Right forelimb (tissue), 1 donor: Measurements from ENCODE around the gene CCNY.

Source experiments
- DNase-seq: peaks from one replicate; pipeline ENCODE4 v3.0.0-alpha.2; 2018

Gene CCNY

GRCh38 chr10:35568483-35569015 lies 232.2 kb downstream of the CCNY start:
- DNase-seq, result no peak

DNA sequence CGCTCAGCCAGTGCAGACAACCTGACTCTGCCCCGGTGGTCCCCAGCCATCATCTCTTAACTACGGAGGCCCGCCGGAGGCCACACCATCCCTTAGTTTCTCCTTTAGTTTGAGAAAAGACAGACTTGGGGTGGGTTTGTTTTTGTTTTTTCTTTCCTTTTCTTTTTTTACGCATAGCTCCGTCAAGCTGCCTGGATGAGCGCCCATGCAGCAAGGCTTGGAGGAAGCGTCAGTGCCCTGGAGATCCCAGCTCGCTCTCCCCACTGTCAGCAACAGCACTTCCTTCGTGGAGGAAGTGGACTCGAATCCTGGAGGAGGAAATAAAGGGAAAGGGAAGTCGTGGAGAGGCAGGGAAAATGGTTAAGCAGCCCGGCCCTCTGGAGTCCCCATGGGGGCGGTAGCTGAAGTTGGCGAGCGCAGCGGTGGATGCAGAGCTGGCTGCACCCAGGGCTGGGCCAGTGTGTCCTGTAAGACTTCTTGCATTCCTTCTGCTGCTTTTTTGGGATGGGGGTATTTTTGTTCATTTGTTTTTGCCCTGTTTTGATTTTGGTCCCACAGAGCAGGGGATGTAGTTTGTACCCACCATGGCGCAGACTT lies 232.9 kb downstream of the CCNY start:
- DNase-seq, result no peak

DNA sequence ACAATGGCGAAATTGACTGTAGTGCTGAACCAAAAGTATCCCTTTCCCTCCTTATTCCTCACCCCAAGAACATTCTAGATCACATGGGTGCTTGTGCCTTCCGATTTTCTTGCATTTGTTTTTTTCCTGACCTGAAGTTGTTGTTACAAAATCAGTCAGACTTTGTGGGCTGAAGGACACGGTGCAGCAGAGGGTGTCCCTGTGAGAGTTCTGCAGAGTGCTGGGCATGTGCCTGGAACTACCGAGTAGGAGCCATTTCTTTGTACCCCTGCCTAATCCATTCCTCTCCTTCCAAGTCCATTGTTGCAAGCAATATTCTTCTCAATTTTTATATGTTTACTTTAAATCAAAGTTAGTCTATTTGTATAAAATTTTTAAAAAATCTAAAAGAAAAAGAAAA lies 233.5 kb downstream of the CCNY start:
- no peak for DNase-seq

GRCh38 chr10:35570397-35570796 lies 234.1 kb downstream of the CCNY start:
- no peak for DNase-seq

DNA sequence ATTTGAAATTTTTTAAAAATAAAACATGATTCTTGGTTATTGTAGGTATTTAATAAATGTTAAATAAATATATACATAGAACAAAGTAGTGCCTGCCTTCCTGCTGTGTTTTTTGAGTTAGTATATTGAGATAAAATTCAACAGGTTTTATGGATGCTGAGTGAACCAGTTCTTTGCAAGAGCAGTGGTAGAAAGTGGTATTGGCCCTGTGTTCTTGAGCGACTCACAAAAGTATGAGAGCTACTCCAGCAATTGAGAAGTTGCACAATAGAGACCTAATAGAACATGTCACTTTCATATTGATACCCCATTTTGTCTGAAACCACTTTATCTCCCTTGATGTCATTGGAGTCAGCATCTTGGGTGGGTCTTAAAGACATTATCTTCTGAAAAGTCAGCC lies 236.3 kb downstream of the CCNY start:
- no peak for DNase-seq

GRCh38 chr10:35573796-35574195 lies 237.5 kb downstream of the CCNY start:
- no peak for DNase-seq

GRCh38 chr10:35574924-35575352 lies 238.6 kb downstream of the CCNY start:
- no peak for DNase-seq

- no peak for DNase-seq
Measured at GRCh38 chr10:35575640-35576039, 239.3 kb downstream of the CCNY start.

- DNase-seq, result no peak
Measured at GRCh38 chr10:35576730-35577129, 240.4 kb downstream of the CCNY start.

- DNase-seq, result no peak
Measured at GRCh38 chr10:35577926-35578617, 241.8 kb downstream of the CCNY start.

GRCh38 chr10:35578618-35578956 lies 242.3 kb downstream of the CCNY start:
- no peak for DNase-seq

- no peak for DNase-seq
Measured at GRCh38 chr10:35579116-35579515, 242.8 kb downstream of the CCNY start.

DNA sequence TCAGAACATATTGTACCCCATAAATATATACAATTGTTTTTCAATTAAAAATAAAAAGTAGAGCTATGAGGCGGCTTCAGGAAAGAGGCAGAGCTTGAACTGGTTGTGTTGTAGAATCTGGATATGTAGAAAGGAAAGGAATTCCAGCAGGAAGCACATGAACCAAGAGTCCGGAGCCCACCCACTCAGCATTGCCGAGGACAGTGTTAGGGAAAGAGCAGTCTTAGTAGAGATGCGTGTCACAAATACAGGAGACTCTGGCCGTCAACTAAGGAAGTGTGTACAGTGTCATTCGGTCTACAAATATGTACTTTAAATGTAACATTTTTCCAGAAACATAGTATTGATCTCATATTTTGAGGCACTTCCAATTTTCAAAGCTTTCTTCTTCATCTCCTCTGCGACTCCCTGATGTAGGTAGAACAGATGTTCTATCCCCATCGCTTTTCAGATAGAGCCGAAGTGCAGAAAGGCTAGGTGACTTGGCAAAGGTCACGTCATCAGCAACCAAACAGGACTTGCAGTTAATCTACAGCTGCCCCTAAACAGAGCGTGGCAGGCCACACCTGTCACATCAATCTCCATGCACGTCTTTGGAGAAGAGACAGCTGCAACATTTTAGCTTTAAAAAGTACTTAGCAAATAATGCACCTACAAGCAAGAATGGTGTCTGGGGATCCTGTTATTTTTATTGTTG lies 243.6 kb downstream of the CCNY start:
- no peak for DNase-seq

DNA sequence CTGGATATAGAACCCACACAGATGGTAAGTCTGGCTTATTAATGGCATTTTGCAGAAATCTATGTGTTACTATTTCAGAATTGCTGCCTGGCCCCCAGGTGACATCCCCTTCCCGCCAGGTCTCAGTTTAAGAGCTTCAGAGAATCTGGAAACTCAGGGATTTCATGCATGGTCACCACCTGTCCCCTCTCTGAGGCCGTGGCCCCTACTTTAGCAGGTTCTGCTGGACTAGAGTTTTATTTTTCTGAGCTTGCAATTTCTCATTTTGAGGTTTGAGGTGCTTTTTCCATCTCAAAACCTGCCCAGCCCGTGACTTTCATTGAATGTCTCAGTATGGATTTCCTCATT lies 244.1 kb downstream of the CCNY start:
- DNase-seq, result no peak

- DNase-seq, result no peak
Measured at GRCh38 chr10:35581655-35582054, 245.3 kb downstream of the CCNY start.

GRCh38 chr10:35584946-35585345 lies 248.6 kb downstream of the CCNY start:
- no peak for DNase-seq

- DNase-seq, result no peak
Measured at GRCh38 chr10:35585356-35585755, 249.0 kb downstream of the CCNY start.

- DNase-seq, result no peak
Measured at GRCh38 chr10:35585903-35586535, 249.7 kb downstream of the CCNY start.

DNA sequence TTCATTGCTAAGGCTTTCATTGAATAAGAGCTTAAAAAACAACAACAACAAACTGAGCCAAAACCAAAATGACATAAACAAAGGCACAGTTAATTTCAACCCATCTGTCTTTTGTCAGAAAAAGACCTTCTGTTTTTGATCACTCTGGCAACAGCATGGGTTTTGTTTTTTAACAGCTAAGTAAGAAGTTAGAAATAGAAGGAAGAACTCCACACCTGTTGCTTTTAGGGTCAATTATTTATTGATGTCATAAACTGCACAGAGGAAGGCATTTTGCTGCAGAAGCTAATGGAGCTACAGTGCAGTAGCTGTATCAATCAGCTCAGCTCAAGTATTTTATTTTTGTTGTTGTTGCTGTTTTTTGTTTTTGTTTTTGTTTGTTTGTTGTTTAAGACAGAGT lies 252.5 kb downstream of the CCNY start:
- no peak for DNase-seq

DNA sequence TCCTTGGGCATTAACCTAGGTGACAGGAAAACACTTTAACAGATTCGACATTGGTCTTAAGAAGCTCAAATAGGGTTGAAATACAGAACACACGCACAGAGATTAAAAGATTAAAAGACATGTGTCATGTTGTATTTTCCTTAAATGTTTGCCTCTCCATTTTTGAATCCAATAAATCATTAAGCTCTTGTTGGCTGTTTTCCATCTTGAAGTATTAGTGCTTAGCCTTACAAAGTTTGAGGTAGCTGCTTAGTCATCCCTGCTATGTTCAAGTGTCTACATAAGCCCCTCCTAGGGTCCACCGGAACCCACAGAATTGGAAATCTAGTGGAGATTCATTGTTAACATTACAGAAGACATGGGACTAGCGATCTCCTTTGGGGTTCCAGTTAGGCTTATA lies 256.1 kb downstream of the CCNY start:
- no peak for DNase-seq

GRCh38 chr10:35594115-35595079 lies 258.1 kb downstream of the CCNY start:
- no peak for DNase-seq

GRCh38 chr10:35595106-35595505 lies 258.8 kb downstream of the CCNY start:
- no peak for DNase-seq

DNA sequence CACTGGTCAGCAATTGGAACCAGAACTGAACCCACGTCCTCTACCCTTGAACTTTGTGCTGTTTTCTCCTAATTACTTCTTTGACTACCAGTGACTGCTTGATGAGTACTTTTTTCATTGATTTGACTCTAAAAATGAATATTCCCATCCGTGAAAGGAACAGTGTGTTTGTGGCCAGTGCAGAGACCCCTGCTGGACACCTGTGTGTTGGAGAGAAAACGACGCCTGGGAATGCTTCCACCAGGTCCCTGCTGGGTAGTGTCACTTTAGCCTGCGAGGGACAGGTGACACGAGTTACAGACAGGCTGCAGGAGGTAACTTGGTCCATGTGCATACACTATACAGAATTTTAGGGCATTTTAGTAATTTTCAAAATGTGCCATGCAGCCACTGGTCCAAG lies 262.1 kb downstream of the CCNY start:
- DNase-seq, result no peak
